ENCODE data around the gene CCDC27.
A peak's percentile ranks its signal among the peaks of the same experiment; 100 is the strongest.
"Not testable (repeated sequence)": the region's sequence is repeated elsewhere in the genome, so short reads cannot be mapped to it uniquely, and the experiment has no call there.

Gene CCDC27

DNA sequence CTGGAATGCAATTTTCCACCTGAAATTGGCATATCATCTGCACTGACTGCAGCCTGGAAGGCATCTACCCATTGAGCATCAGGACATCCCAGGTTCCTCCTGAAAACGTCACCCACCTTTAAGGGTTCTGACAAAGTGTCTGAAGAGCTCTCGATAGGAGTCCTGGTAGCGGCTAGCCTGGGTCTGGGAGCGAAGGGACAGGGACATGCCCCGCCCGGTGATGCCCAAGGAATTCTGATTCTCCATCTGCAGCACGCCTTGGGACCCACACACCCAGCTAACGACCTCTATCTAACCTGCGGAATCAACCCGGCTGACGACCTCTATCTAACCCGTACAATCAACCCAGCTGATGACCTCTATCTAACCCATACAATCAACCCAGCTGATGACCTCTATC is 13.3 kb upstream of the CCDC27 start:
- no peak for DNase-seq

DNA sequence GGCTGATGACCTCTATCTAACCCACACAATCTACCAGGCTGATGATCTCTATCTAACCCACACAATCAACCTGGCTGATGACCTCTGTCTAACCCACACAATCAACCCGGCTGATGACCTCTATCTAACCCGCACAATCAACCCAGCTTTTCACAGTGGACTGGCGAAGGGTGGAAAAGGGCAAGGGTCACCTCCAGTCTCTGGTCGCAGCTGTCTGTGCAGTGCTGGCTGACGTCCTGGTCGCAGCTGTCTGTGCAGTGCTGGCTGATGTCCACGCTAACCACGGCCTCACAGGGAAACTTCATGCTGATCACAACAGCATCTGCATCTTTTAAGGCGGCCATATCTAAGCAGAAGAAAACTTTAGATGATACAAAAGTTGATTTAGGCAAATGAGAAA is 12.2 kb upstream of the CCDC27 start:
- no peak for DNase-seq

DNA sequence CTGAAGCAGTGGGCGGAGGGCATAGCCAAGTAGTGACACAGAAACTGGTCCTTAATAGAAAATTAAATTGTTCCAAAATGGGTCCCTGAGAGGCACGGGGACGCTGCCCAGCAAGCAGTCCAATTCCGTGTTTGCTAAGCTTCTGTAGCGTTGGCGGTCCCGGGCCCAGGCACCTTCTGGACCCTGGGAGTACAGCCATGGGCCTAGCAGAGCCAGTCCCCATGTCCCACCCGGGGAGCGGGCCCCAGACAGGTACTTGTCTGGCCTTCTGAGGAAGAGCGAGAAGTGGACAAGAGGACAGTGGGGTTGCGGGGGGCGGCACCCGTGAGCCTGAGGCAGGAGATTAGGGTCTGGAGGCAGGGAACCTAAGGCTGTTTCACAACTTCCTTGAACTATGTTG is 11.5 kb upstream of the CCDC27 start:
- DNase-seq: no peak

DNA sequence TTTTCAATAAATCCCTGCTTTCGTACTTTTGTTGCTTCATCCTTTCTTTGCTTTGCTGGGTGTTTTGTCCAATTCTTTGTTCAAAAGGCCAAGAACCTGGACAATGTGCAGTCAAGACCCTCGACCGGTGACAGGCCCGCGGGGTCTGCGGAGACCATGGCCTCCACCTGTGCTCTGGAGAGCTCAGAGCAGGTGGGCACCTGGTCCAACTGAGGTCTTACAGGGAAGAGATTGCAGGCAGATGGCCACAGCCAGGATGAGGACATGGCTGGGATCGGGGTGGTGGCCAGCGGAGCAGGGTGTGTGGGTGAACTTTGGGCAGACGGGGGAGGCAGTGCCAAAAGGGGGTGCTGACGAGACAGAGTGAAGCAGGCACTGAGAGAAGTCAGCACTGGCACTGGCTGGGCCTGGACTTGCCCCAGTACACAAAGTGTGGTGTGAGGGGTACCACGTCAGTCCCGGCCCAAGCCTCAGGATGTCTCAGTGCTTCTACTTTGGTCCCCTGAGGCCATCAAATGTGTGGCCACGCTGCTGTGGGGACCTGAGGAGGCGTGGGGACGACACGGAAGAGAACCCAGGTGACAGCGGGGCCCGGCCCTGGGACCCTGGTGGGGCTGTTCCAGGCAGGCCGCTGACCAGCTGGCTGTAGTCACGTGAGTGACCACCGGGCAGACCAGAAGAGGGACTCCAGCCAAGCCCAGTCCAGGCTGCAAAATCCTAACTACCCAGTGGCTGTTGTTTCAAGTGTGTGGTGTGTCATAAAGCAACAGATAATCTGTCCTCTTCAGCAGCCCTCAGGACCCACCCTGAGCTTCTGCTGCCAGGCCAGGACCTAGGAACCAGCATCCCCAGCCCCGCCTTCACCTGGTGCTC is 10.4 kb upstream of the CCDC27 start:
- DNase-seq: no peak

DNA sequence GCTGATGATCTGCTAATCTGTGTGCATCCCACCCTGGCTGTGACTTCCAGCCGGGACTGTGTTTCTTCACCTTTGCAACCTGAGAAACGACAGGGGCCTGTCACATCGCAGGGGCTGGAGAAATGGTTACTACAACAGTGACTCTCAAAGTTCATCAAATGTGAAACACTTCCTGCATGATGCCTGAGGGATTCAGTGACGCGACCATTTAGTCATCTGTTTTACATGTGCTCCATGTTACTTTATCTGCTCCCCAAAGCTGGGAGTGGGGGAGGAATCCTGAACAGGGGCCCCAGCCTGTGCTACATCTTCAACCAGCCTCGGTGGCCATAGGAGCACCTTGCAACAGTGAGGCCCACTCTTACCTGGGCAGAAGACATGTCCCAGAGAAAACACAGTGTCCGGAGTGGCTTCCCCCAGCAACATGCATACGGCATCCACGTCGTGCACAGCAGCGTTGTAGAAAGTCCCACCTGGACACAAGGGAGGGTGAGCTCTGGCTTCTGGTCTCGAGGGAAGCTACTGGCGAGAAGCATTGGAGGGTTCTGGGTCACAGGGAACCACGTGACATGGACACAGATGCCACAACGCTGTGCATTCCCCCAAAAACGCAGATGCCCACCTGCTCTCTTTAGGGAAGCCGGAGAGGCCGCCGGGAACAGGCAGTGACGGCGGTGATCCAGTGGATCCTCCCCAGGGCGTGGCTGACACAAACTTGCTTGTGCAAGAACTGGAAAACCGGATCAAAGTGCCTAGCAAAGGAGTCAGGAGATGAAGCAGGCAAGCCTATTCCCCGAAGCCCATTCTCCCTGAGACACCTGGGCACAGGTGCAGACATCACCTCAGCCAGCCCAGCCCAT is 9.6 kb upstream of the CCDC27 start:
- no peak for DNase-seq

DNA sequence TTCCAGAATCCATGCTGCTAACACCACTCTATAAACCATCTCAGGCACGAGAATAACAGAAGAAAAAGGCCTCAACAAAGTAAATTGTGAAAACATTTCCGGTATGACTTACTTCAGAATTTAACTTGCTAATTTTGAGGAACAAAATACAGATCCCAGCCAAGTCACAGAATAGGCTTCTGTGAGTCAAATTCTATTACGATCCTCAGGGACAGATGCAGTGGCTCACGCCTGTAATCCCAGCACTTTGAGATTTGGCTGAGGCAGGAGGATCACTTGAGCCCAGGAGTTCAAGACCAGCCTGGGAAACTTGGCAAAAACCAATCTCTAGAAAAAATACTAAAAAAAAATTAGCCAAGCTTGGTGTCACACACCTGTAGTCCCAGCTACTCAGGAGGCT is 8.8 kb upstream of the CCDC27 start:
- DNase-seq: no peak

DNA sequence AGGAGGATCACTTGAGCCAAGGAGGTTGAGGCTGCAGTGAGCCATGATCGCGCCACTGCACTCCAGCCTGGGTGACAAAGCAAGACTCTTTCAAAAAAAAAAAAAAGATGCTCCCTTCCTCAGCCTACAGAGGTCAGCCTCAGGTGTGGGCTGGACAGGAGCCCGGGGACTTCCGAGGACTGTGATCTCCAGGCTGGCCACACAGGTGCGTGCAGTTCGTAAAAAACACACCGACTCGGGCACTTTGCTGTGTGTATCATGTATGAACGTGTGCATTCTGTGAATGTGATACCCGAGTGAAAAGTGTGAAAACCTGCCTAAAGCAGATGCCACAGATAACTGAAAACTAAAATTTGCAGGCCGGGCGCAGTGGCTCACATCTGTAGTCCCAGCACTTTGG is 8.4 kb upstream of the CCDC27 start:
- DNase-seq: no peak

DNA sequence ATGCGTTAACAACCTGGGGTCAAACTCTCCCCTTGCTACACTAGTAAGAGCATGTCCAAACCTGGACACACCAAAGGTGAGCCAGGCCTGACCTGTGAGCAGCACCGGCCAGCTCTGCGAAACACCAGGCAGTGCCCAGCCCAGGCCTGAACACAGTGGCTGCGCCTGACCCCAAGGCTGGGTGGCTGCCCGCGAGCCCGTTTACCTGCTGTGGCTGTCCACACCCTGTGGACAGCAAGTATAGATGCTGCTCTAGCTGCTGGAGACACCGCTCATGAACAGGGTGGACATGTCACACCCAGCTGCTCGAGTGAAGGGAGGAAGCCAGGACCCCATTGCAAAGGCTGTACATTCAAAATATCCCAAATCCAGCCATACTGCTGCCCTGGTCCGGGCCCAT is 7.6 kb upstream of the CCDC27 start:
- no peak for DNase-seq

DNA sequence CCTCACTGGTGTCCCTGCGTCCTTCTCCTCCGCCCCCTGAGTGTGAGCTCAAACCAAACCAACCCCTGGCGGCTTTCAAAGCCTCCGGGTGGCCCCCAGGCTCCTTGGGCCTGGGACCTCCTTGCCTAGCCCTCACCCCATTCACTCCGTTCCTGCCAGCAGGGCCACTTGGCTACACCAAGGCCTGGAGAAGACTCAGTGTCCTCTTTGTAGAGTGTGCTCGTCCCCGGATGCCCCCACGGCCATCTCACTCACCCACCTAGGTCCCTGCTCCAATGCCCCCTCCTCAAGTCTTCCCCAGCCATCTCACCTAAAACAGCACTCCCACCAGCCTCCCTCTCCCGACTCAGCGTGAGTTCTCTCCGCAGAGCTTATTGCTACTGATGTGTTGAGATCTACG is 7.2 kb upstream of the CCDC27 start:
- no peak for DNase-seq

DNA sequence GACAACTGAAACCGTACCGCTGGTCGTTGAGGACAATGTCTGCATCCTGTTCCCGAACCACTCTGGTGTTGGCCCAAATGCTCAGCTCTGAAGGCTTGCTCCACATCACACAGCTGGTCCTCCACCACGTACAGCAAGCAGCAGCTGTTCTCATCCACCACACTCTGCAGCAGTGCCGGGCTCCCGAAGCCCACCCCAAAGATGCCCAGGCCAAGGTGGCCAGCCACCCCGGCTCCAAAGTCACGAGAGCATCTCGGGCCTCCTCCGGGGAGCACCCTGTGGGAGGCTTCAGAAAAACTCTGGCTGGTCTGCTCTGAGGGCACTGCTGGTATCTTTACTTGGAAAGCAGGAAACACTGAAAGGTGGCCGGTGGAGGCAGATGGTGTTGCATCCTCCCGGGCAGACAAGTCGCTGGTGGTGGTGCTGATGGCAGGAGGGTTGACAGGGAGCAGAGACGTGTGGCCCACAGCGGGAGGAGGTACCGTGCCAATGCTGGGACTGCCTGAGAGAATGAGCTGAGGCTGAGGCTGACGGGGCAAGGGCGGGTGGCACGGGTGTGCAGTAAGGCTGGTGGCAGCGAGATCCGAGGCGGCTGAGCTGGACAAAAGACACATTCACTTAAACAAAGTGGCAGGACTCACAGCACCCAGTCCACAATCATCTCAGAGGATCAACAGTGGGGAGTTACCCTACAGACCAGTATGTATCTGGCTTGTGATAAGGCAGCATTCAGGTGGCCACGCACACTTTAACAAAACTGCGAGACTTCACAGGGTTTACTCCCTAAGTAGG is 6.5 kb upstream of the CCDC27 start:
- DNase-seq: no peak

DNA sequence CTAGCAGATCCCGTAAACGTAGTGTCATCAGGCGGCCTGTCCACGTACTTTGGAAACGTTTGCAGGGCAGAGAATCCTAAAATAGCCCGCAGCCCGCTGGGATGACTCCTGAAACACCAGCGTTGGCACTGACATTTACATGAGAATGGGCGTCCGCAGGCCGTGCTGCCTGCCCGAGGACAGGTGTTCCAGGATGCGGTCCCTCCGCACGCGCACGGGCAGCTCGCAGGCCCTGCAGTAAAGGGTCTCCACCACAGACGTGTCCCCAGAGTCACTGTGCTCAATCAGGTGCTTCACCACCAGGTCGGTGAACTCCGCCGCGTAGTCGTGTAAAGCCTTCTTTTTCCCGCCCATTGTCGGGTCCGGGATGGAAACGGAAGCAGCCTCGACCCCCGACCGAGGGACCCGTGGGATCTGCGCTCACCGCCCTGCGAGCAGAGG is 5.8 kb upstream of the CCDC27 start:
- no peak for DNase-seq

DNA sequence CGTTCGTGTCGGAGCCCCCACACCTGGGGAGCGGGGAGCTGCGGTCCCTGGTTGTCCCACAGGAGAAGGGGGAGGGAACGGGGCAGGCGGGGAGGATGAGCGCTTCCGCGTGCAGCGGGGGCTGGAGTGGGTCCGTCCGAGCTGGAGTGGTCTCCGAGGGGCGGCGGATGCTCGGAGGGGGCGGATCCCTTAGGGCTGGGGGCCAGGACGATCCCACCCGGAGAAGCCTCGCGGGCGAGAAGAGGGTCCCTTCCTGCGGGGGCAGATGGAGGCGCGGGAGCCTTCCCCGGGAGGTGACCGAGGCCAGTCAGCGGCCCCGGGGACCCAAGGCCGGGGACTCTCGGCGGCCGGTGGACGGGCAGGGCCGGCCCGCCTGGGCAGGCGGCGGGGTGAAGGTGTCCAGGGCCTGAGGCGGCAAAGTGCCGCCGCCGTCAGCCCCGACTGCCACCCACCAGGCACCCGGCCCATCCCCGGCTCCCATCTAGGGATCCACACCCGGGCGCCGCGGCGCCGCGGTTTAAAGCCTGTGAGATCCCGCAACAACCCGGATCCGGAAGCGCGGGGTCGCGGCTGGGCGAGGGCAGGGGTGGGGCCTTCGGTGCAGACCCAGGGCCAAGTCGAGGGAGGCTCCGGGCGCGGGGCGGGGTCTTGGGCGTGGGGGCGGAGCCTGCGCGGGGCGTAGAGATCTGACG is 5.3 kb upstream of the CCDC27 start:
- peak; percentile 73 for DNase-seq

DNA sequence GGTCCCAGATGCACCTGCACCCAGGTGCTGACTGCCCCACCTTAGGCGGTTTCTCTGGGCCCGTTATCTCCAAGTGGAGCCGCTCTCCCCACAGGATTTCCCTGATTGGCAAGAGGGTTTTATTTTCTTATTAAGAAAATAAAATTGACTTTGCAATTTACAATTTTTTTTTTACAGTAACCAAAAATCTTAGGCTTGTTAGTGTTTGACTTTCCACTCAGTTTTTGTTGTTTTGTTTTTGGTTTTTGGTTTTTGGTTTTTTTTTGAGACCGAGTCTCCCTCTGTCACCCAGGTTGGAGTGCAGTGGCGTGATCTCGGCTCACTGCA is 4.8 kb upstream of the CCDC27 start:
- no peak for DNase-seq

DNA sequence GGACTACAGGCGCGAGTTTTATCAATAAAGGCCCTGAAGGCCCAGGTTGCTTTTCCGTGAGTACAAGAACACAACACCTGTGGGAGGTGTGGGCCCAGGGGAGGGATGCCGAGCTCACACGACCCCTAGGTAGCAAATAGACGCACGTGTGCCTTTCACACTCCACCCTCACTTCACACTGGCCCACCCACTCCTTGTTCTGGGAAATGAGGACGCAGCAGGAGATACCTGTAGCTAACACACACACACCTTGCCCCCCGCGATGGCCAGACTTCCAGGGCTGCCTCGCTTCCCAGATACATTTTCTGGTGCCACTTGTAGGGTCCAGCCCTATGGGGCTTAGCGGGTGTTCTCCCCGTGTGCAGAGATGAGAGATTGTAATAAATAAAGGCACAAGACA is 4.3 kb upstream of the CCDC27 start:
- no peak for DNase-seq

DNA sequence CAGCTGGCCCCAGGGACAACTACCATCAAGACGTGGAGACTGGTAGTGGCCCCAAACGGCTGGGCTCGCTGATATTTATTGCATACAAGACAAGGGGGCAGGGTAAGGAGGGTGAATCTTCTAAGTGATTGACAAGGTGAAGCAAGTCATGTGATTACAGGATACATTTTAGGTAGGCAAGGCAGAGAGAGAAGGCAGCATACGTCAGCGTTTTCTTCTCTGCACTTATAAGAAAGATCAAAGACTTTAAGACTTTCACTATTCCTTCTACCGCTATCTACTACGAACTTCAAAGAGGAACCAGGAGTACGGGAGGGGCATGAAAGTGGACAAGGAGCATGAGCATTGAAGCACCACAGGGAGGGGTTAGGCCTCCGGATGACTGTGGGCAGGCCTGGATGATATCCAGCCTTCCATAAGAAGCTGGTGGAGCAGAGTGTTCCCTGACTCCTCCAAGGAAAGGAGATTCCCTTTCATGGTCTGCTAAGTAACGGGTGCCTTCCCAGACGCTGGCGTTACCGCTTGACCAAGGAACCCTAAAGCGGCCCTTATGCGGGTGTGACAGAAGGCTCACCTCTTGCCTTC is 3.8 kb upstream of the CCDC27 start:
- not testable (repeated sequence) for DNase-seq

DNA sequence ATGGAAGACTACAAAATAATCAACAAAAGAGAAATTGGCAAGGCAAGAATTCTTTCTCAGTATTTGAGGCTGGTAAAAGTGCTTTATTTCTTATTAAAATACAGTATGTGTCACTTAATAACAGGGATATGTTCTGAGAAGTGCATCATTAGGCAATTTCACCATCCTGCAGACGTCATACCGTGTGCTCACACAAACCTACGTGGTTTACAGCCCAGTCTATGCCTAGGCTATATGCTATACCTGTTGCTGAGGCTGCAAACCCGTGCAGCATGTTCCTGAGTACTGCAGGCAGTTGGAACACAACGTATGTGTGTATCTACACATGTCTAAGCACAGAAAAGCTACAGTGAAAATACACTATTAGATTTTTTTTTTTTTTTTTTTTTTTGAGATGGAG is 2.7 kb upstream of the CCDC27 start:
- no peak for DNase-seq

DNA sequence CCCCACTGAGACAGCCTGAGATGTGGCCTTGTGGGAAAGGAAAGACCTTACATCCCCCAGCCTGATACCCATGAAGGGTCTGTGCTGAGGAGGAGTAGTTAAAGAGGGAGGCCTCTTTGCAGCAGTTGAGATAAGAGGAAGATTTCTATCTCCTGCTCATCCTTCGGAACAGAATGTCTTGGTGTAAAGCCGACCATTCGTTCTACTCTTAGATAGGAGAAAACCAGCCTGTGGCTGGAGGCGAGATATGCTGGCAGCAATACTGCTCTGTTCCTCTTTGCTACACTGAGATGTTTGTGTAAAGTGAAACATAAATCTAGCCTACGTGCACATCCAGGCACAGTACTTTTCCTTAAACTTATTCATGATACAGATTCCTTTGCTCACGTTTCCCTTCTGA is 1.5 kb upstream of the CCDC27 start:
- no peak for DNase-seq

DNA sequence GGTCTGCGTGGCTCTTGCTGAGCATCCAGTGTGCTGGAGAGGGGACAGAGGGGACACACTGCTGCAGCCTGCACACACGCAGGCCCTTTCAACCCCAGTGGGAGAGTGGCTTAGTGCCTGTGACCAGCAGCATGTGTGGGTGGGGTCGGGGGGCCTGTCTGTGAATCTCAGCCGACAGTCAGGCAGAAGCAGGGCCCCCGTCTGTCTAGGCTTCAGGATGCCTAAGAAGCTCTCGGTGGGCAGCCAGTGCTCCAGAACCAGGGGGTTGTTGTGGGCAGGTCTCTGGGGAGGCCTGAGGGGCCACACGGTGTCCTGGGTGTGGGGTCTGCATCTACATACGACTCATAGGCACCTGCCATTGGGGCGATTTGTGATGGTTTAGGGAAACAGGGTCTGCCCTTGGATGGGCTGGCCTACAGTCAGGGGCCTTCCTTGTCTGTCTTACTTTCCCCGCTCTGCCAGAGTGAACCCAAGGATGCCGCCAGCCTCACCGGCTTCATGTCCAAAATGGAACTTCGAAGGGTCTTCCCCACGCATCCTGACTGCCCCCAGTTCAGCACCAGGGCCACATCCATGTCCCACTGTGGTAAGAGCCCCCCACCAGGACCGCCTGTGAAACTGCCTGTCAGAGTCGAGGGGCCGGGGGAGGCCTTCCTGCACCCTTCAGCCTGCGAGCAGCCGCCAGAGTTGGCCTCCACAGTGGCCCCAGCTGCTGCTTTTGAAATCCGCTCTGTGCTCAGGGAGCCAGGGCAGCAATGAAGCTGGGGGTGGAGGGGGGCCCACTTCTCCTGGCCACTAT is 1.6 kb downstream of the CCDC27 start:
- no peak for DNase-seq

DNA sequence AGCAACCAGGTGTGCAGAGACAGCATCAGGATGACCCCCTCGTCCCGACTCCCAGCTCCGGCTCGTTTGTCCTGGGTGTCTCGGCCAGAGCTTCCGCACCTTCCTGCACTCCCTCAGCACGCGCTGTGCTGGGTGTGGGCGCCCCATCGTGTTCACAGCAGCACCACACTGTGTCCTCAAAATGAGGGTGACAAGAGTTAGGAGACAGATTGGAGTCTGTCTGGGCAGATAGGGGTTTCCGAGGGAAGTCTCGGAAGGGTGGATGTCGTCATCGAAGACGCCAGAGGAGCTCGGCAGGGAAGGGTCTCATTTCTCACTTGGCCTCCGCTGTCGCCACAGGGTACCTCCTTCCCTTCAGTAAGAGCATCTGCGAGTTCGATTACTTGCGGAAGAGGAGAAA is 4.1 kb downstream of the CCDC27 start:
- no peak for DNase-seq

DNA sequence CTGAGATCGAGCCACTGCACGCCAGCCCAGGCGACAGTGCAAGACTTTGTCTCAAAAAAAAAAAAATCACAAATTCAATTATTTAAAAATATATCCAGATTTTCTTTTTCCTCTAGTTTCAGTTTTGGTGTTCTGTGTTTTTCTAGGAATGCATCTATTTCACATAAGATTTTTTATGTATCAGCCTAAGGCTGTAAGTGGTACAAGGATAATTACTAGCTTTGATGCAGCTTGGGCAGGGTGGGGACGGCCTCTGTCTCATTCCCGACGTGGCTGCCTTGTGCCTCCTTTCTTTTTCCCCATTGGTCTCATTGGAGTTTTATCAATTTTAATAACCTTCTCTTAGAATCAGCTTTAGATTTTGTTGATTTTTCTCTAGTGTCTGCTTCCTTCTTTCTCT is 6.9 kb downstream of the CCDC27 start:
- no peak for DNase-seq

DNA sequence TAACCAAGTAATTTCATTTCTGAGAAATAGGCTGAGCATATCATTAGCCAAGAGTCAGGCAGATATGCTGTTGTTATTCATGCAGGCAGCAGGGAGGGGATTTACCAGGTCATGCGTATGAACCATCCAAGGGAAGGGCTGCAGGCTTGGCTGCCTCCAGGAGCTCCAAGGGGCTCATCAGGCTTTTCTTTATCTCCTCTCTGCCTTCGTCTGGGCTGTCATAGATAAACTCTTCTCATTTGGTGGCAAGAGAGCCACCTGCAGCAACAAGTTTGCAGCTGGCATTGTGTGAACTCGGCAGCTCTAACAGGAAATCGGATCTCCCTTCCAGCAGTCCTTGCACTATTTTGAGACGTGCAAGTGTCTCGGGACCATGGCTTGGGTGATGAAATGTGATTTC is 7.5 kb downstream of the CCDC27 start:
- DNase-seq: no peak

Data from fibroblast of skin of abdomen (primary cell).